ENCODE measurements around the gene NLRP12. TPM values are rescaled to one million over a fixed set of nuclear protein-coding genes. Genes with fewer than 3 reads are reported as not detected.

The NLRP12 gene
- polyA plus RNA-seq, 1 of the 3 experiments (the other 2 are of a cell fraction) = 0.02 TPM

Small RNA genes within 50 kb of the gene (small RNA-seq; reads per million reads assigned to genes)
- 0 to 0.10 (median 0) reads per million in 7 experiments for gene AC008753.1
- gene MIR1283-2 = 0 reads per million in 7 experiments
- gene MIR371A = 0 reads per million in 7 experiments
- gene MIR372 = 0 reads per million in 7 experiments
- 0 to 0.21 (median 0) reads per million in 7 experiments for gene MIR373
- gene MIR516A1 = 0 reads per million in 7 experiments
- 0 reads per million in 7 experiments for gene MIR516A2
- 0 reads per million in 7 experiments for gene MIR519A1
- gene MIR521-1 = 0 reads per million in 7 experiments
- 0 reads per million in 7 experiments for gene MIR527
- gene RNU6-1041P = 0 reads per million in 7 experiments
- gene RNU6-165P = 0 reads per million in 7 experiments
- gene RNU6-751P = 0 to 1.1 (median 0) reads per million in 7 experiments
- 0 reads per million in 7 experiments for gene RNU6-982P

Other genes starting within 250 kb of the NLRP12 start
- gene DPRX, start 192.3 kb downstream of the NLRP12 start, polyA plus RNA-seq (2012; rRNA removed) = not detected in 2 replicates
- gene MYADM, start 43.6 kb upstream of the NLRP12 start, polyA plus RNA-seq (2012; rRNA removed) = 28.3 and 38.7 TPM in 2 replicates
- 0.08 and 0.26 TPM in 2 replicates for gene PRKCG, start 57.9 kb upstream of the NLRP12 start, polyA plus RNA-seq (2012; rRNA removed)
- gene CACNG7, start 85.0 kb upstream of the NLRP12 start, polyA plus RNA-seq (2012; rRNA removed) = 25.7 and 30.7 TPM in 2 replicates
- gene CACNG8, start 138.6 kb upstream of the NLRP12 start, polyA plus RNA-seq (2012; rRNA removed) = 1.1 and 1.3 TPM in 2 replicates
- 0.96 and 1.2 TPM in 2 replicates for gene CACNG6, start 167.3 kb upstream of the NLRP12 start, polyA plus RNA-seq (2012; rRNA removed)
- 0.10 and 0.24 TPM in 2 replicates for gene VSTM1, start 239.6 kb upstream of the NLRP12 start, polyA plus RNA-seq (2012; rRNA removed)